ENCODE data around the gene GNAL. TPM values are rescaled to one million over a fixed set of nuclear protein-coding genes. Genes with fewer than 3 reads are reported as not detected.

The GNAL gene
- total and polyA plus RNA-seq, 2 experiments from 2014 or later = 7.5 to 21.6 TPM

DNA sequence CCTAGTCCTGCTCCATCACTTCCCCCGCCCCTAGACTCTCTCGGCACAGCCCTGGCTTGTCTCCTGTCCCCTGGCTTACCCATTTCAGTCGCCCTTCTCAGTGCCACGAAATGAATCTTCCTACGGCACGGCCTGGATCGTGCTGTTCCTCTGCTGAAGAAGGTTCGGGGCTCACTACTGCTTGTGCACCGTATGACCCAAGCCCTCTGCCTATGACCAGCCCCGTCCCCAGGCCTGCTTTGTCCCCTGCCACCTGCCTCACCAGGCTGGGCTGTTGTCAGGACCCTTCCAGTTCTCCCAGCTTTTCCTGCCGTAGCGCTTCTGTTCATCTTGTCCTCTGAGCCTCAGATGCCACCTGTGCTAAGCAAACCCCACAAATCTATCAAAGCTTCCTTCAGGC is 176.0 kb downstream of the GNAL start:
- Histone ChIP-seq H3F3A (replicated peaks; ENCODE audit: low read depth) (no peaks in the 10 kb centered on the region), H3K4me1 (ENCODE audit: insufficient read depth) (peaks cover 9% of the 10 kb centered on the region), H3K36me3 (ENCODE audit: insufficient read depth) (no peaks in the 10 kb centered on the region; the same call in 1 of the 2 replicates), H3K27ac (ENCODE audit: low read depth) (no peak overlapping the region), H3K4me3 (no peak overlapping the region), H3K4me2 (no peak overlapping the region), H4K20me1 (replicated peaks; ENCODE audit: insufficient read depth) (no peaks in the 10 kb centered on the region), H2AFZ (no peak overlapping the region), H3K79me2 (replicated peaks; ENCODE audit: insufficient read depth) (no peaks in the 10 kb centered on the region), H3K27me3 (ENCODE audit: insufficient read depth) (no peaks in the 10 kb centered on the region), H3K9me2 (ENCODE audit: insufficient read depth) (no peaks in the 10 kb centered on the region)
- Mint-ChIP-seq H3K4me1 (peaks cover 10% of the 10 kb centered on the region; the same call in 2 of the 3 replicates), H3K9me3 (no peaks in the 10 kb centered on the region), H3K27ac (no peak overlapping the region), H3K4me3 (no peak overlapping the region), H3K36me3 (ENCODE audit: low read depth) (peaks cover 13% of the 10 kb centered on the region), H3K27me3 (ENCODE audit: insufficient read depth, low read depth, poor library complexity) (peaks cover 6% of the 10 kb centered on the region)
- DNase-seq (ENCODE audit: low spot score) (no peak), ATAC-seq (no peak)
- TF ChIP-seq ZNF462 (CRISPR knock-in tag; IDR thresholded peaks at IDR 0.05) = no peak
- no peak for TF ChIP-seq NANOG (IDR thresholded peaks at IDR 0.05; ENCODE audit: borderline replicate concordance)
- no peak for TF ChIP-seq STAT1 (IDR thresholded peaks at IDR 0.05; ENCODE audit: unreplicated experiment)
- TF ChIP-seq ZNF114 (CRISPR knock-in tag; IDR thresholded peaks at IDR 0.05) = no peak
- no peak for TF ChIP-seq ZNF331 (CRISPR knock-in tag; IDR thresholded peaks at IDR 0.05; ENCODE audit: low read depth)
- TF ChIP-seq CREB1 (CRISPR knock-in tag; IDR thresholded peaks at IDR 0.05; ENCODE audit: low read depth) = no peak
- TF ChIP-seq, protein P1, sequence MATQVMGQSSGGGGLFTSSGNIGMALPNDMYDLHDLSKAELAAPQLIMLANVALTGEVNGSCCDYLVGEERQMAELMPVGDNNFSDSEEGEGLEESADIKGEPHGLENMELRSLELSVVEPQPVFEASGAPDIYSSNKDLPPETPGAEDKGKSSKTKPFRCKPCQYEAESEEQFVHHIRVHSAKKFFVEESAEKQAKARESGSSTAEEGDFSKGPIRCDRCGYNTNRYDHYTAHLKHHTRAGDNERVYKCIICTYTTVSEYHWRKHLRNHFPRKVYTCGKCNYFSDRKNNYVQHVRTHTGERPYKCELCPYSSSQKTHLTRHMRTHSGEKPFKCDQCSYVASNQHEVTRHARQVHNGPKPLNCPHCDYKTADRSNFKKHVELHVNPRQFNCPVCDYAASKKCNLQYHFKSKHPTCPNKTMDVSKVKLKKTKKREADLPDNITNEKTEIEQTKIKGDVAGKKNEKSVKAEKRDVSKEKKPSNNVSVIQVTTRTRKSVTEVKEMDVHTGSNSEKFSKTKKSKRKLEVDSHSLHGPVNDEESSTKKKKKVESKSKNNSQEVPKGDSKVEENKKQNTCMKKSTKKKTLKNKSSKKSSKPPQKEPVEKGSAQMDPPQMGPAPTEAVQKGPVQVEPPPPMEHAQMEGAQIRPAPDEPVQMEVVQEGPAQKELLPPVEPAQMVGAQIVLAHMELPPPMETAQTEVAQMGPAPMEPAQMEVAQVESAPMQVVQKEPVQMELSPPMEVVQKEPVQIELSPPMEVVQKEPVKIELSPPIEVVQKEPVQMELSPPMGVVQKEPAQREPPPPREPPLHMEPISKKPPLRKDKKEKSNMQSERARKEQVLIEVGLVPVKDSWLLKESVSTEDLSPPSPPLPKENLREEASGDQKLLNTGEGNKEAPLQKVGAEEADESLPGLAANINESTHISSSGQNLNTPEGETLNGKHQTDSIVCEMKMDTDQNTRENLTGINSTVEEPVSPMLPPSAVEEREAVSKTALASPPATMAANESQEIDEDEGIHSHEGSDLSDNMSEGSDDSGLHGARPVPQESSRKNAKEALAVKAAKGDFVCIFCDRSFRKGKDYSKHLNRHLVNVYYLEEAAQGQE (IDR thresholded peaks at IDR 0.05; ENCODE audit: unreplicated experiment) = no peak
- TF ChIP-seq POLR2AphosphoS5 (IDR thresholded peaks at IDR 0.05; ENCODE audit: low read depth) = no peak
- no peak for TF ChIP-seq EZH2phosphoT487 (IDR thresholded peaks at IDR 0.05; ENCODE audit: unreplicated experiment)
- no peak for TF ChIP-seq EZH2 (IDR thresholded peaks at IDR 0.05; ENCODE audit: low read depth, unreplicated experiment)
- no peak for TF ChIP-seq JUNB (IDR thresholded peaks at IDR 0.05; ENCODE audit: unreplicated experiment)
- no peak for TF ChIP-seq CTCF (conservative IDR thresholded peaks at IDR 0.05; ENCODE audit: low read depth in 2 of 2)
- TF ChIP-seq, protein P2, sequence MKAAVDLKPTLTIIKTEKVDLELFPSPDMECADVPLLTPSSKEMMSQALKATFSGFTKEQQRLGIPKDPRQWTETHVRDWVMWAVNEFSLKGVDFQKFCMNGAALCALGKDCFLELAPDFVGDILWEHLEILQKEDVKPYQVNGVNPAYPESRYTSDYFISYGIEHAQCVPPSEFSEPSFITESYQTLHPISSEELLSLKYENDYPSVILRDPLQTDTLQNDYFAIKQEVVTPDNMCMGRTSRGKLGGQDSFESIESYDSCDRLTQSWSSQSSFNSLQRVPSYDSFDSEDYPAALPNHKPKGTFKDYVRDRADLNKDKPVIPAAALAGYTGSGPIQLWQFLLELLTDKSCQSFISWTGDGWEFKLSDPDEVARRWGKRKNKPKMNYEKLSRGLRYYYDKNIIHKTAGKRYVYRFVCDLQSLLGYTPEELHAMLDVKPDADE (IDR thresholded peaks at IDR 0.05) = no peak

Data from GM23338 (cell line).